GM13976 (cell line): ENCODE measurements around the gene COX5B.

Experiments
- DNase-seq: peaks from one replicate; pipeline ENCODE4 v3.0.0; 2012; ENCODE audit warnings: low spot score
- CTCF ChIP-seq: IDR thresholded peaks from 2 replicates; pipeline ENCODE4 v1.5.1; 2012; ENCODE audit warnings: borderline replicate concordance, mild to moderate bottlenecking; ENCODE audit not compliant: insufficient read depth; ENCODE audit errors: extremely low read depth, missing control alignments, control extremely low read depth
- in situ Hi-C: fragments of 300-500 bp; cut with MboI; formaldehyde crosslinking; loops from one replicate; pipeline ENCODE4 v1.12.0; 2022; ENCODE audit warnings: low sequenced_read_pairs, mixed read lengths, inconsistent platforms; ENCODE audit not compliant: unreplicated experiment

The COX5B gene

GRCh38 chr2:97644023-97644717, 1.7 kb upstream of the COX5B start:
- no peak for TF ChIP-seq CTCF
- in situ Hi-C loops = no loop called here
- DNase-seq = no peak

- no peak for TF ChIP-seq CTCF
- peak; percentile 34 for DNase-seq
- in situ Hi-C loops = no loop called here
Measured at GRCh38 chr2:97645112-97645694, 659 bp upstream of the COX5B start.

GRCh38 chr2:97646977-97647376, 1.1 kb downstream of the COX5B start:
- in situ Hi-C loops = no loop called here
- no peak for DNase-seq
- no peak for TF ChIP-seq CTCF

- TF ChIP-seq CTCF = no peak
- DNase-seq = peak; percentile 4
- in situ Hi-C loops = no loop called here
Measured at GRCh38 chr2:97651114-97651513, 5.3 kb downstream of the COX5B start.

- TF ChIP-seq CTCF = no peak
- peak; percentile 5 for DNase-seq
- in situ Hi-C loops = no loop called here
Measured at GRCh38 chr2:97653473-97653872, 7.6 kb downstream of the COX5B start.

GRCh38 chr2:97653874-97654273, 8.0 kb downstream of the COX5B start:
- no peak for DNase-seq
- TF ChIP-seq CTCF = no peak
- in situ Hi-C loops = no loop called here
